ENCODE measurements around the gene SH2D4B.
"Not testable (repeated sequence)": the region's sequence is repeated elsewhere in the genome, so short reads cannot be mapped to it uniquely, and the experiment has no call there.

Gene SH2D4B

DNA sequence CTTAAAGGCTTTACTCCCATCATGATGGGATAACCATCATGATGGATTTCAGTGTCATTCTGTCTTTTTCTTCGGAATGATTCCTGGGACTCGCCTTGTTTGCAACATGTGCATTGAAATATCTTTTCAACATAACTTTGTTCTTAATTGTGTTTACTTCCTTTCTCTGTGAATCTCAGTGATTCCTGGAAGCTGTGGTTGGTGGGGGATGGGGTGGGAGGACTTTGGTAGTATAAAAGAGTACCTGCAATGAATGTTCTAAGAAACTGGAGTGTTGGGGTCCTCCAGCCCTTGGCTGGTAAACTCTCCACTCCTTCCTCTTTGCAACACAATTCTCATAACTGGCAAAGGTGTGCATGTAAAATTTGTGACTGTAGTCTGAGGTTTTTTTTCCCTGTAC is 11.5 kb upstream of the SH2D4B start:
- DNase-seq, result no peak

DNA sequence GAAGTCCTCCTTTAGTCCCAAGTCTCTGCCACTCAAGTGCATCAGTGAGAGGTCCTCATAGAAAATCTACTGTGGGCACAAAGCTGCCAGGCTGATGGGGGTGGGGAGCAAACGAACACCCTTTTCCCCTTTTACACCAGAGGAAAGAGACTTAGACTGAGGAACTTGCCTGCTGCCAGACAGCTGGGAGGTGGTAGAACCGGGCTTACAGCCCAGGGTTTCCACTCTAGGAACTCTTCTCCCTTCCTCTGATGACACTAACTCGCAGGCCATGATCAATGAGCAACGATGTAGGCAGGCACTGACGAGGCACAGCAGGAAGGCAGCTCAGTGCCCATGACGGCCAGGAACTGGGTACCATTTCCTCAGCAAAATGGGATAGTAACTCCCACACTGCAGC is 11.0 kb upstream of the SH2D4B start:
- no peak for DNase-seq

DNA sequence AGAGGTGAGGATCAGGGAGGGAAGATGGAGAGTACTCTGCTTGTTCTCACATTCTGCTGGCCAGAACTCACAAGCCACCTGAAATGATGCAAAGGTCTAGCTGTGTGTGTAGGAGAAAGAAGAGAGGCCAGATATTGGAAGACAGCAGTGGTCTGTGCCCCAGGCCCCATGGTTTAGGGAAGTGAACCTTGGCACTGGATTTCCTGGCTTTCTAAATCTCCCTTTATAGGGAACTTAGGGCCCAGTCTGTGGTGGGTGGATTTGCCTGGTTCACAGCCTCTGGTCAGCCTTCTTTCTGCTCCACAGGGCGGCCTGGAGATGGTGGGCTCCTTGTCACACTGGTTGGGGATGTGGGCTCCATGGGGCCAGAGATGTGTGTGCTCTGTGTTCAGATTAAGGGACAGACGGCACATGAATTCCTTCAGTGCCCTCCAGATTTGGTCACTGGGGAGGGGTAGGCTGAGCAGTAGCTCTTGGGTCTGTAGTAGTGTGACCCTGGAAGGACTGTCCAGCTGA is 9.5 kb upstream of the SH2D4B start:
- DNase-seq, result no peak

DNA sequence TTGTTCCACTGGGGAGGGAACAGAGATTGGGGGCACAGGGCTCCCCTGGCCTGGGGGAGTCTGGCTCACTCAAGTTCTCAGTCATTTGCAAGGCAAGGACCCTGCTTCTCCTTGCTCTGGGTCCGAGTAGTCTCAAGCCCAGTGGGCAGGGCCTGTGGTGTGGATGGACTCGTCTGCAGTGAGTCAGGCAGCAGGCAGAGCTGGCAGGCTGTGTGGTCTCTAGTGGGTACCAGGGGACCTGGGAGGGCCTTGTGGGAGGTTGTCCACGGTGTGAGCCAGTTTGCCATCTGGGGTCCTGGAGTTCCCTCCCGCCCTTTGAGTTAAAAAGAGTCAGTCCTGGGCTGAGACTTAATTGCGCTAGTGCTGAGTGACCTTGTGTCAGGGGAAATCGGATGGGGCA is 8.8 kb upstream of the SH2D4B start:
- DNase-seq, result no peak

DNA sequence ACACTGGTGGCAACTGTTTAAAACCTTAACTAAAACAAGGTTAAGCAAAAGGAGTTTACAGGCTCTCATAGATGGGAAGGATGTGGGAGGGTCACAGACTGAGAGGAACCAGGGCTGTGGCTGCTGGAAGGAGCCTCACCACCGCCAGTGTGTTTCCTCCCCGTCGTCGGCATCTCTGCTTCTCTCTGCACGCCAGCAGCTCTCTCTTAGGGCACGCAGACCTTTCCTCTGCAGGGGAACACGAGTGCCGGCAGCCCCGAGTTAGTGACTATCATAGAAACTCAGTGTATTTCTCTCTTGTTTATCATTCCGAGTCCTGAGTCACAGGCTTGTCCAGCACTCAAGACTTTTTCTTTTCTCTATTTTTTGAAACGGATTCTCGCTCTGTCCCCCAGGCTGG is 8.1 kb upstream of the SH2D4B start:
- no peak for DNase-seq

DNA sequence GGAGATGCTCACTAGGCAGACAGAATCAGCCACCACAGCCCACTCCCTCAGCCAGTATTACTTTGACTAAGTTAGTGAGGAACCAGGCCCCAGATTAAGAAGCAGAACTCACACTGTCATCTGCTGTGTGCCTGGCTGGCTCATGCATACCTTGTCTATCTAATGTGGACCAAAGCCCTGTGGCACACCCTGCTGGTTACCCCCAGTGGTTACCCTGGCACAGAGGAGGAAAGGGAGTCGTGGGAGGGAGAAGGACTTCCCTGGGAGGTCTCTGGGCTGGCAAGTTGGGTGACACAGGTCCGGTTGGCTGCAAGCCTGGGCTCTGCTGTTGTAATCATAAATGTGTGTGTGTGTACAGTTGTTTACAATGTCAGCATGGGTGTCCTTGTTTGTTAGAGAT is 7.5 kb upstream of the SH2D4B start:
- no peak for DNase-seq

DNA sequence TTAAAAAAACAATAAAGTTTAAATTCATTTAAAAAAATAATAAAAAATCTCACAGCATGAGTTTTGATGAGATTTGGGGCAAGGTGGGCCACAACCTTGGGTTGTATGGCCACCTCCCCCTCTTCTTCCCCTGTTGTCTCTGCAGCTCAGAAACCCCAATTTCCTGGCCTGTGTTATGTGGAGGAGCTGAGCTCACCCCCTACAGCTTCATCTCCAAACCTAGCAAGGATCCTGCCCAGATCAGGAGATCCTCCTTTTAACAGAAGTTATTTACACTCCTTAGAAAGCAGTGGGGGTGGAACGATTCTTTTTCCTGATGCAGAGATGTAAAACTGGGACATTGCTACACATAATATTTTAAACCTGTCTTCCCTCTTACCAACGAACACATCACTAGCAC is 6.9 kb upstream of the SH2D4B start:
- DNase-seq, result no peak

DNA sequence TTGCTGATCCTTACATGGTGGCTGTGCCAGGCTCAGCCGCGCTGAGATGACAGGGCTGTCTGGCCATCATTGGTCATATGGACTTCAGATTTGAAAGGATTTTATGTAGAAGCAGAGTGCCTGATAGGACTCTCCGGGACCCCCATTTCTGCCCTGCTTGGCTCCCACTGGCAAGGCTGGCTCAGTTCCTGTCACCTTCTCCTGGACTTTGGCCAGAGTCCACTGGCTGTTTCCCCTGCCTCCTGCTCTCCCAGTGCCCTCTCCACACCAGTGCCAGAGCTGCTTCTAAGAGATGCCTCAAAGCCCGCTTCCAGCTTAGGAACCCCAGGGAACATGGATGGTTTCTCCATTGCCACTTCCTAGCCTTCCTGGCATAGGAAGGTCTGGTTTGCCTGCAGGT is 5.1 kb upstream of the SH2D4B start:
- no peak for DNase-seq

DNA sequence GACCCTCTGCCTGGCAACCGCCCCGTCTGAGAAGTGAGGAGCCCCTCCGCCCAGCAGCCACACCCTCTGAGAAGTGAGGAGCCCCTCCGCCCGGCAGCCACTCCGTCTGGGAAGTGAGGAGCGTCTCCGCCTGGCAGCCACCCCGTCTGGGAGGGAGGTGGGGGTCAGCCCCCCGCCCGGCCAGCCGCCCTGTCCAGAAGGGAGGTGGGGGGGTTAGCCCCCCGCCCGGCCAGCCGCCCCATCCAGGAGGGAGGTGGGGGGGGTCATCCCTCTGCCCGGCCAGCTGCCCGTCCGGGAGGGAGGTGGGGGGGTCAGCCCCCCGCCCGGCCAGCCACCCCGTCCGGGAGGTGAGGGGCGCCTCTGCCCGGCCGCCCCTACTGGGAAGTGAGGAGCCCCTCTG is 3.6 kb upstream of the SH2D4B start:
- DNase-seq, result not testable (repeated sequence)

DNA sequence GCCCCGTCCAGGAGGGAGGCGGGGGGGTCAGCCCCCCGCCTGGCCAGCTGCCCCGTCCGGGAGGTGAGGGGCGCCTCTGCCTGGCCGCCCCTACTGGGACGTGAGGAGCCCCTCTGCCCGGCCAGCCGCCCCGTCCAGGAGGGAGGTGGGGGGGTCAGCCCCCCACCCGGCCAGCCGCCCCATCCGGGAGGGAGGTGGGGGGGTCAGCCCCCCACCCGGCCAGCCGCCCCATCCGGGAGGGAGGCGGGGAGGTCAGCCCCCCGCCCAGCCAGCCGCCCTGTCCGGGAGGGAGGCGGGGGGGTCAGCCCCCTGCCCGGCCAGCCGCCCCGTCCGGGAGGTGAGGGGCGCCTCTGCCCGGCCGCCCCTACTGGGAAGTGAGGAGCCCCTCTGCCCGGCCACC is 3.1 kb upstream of the SH2D4B start:
- not testable (repeated sequence) for DNase-seq

DNA sequence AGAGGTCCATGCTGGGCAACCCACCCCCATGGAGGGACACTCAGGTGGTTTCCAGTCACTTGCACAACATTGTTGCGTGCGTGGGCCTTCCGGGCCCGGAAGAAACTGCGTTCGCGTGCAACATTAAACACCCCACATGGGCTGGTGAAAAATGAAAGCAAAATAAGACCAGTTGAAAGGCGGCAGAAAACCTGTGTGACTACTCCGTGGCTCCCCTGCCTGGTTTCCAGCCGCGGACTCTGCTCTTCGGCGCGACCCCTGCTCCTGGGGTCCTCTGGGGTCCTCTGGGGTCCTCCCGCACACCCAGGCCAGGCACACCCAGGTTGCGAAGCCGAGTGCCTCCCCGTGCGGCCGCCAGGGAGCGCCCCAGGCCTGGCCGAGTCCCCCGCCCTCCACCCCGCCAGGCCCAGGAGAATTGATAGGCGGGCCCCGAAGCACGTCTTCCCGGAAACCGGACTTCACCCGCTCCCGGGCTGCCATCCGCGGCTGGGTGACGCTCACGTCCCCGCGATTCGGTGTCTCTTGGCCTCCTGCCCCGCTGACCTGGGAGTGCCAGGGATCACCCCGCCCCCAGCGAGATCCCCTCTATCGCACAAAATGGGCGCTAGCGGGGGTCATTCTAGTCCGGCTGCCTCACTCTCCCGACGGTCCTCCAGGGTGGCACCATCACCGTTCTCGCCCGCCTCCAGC is 1.9 kb upstream of the SH2D4B start:
- no peak for DNase-seq

DNA sequence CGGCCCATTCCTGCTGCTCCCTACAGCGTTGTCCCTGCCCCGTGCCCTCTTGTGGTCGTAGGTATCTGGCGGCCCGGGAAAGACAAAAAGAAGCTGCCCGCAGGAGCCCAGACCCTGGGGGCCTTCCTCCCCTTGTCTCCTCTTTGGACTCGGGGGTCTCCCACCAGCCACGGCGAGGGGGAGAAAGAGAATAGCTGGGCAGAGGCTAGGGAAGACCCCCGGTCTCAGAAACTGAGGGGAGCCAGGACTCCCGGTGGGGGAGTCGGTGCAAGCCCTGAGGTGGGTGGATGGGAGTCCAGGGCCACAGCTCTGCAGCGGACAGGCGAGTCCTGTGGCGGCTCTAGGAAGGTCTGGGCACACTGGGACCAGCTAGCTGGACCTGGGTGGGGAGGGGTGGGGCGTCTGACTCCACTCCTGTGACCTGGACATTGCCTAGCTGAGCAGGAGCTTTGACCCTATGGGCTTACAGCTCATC is 1.3 kb upstream of the SH2D4B start:
- no peak for DNase-seq

DNA sequence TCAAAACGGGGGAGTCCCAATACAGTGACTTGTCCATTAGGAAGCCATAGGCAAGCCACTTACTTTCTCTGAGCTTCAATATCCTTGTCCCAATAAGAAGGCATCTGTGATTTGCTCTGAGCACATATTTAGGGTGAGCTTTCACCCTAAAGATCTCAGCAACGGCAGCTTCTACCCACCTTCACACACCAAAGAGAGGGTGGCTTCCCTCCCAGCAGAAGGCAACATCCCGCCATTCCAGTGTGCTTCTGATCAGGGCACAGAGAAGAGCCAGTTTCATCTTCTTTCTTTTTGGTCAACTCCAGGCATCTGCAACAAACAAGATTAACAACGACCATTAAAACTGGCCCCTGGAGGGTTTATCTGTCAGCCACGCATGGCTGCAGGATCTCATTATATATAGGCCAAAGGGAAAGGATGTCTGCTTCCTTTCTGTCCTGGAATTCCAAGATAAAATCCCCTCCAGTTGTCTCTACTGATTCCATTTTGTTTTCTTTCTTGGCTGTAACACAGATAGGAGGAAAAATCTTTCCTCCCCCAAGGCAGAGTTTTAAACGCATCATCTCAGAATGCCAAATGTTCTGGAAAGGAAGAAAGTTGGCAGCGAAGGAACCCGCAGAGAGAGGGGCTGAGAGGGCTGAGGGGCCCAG is 491 bp upstream of the SH2D4B start:
- no peak for DNase-seq

DNA sequence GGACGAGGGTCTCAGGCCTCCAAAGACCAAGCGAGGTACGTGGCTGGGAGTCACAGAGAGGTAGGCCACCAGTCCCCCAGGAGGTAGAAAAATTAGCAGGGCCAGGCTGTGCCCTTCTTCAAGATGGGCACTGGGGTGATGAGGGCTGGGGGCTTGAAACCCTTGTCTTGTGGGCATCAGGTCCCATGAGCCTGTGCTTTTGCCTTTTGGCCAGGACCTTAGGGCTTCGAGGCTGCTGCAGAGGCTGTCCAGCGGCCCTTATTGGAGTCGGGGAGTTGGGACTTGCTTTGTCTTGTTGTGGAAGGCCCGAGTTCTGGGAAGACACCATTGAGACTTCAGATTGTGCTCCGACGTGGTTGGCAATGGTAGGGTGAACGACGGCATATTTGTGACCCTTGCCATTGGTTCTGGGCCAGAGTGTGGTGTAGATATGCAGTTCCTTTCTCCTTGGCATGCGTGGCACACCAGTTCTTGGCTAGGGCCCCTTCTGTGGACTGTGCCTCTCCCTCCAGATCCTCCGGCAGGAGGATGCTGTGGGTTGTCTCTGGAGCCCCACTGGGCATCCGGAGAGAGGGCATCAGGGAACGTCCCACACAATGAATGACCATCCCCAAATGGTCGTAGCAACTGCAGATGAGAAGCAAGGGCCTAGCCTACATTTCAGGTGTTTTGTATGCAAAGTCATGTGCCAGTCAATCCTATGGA is 931 bp downstream of the SH2D4B start:
- DNase-seq, result no peak

DNA sequence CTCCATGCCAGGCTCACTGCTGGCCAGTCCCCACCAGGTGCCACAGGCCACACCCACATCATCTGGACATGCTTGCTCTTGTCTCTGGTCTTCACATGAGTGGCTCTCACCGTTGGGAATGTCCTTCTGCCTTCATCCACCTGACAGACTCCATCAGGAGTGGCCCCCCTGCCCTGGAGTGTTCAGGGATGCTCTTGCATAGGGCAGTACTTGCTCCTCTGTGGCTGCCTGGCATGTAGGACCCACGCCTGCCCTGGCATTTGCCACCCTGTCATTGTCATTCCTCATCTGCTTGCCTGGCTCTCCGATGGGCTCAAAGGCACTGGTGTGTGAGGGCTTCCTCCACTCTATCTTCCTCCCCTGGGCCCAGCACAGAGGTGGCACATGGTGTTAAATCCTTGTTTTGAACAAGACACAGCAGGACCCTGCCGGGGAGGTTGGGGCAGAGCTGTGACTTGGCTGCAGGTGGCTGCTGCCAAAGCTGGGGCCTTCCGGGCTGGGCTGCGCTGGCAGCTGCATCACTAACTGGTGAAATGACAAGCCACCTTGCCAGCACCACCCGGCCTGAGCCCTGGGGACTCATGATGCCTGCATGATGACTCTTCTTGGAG is 1.8 kb downstream of the SH2D4B start:
- no peak for DNase-seq

DNA sequence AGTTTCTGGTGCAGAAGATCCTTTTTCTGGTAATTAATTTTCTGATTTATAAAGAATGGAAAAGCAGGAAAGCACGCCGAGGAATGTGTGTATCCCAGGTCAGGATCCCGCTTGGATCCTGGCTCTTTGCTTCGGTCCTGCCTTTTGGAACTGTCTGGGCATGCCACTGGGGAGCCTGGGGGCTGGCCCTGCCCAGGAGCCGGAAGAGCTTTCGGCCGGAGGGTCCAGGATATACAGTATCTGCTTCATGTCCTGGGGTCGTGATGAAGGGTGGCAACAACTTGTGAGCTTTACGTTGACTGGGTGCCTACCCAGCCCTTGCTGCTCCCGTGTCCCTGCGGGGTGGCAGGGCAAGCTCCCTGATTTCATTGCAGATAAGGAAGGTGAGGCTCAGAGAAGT is 2.4 kb downstream of the SH2D4B start:
- no peak for DNase-seq

DNA sequence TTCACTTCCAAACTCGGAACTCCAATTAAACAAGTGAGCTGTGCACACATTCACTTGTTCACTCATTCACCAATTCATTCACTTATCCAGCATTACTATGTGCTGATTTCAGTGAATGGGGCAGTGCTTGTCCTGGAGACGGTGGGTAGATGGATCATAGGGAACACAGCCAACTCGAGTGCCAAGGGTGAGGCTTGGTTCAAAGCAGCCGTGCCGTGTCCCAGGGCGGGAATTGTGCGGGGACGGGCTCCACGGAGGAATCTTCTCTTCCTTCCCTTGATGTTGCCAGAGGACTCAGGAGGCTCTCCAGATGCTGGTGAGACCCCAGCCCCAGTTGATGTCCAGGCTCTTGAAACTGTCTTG is 2.9 kb downstream of the SH2D4B start:
- DNase-seq, result no peak

DNA sequence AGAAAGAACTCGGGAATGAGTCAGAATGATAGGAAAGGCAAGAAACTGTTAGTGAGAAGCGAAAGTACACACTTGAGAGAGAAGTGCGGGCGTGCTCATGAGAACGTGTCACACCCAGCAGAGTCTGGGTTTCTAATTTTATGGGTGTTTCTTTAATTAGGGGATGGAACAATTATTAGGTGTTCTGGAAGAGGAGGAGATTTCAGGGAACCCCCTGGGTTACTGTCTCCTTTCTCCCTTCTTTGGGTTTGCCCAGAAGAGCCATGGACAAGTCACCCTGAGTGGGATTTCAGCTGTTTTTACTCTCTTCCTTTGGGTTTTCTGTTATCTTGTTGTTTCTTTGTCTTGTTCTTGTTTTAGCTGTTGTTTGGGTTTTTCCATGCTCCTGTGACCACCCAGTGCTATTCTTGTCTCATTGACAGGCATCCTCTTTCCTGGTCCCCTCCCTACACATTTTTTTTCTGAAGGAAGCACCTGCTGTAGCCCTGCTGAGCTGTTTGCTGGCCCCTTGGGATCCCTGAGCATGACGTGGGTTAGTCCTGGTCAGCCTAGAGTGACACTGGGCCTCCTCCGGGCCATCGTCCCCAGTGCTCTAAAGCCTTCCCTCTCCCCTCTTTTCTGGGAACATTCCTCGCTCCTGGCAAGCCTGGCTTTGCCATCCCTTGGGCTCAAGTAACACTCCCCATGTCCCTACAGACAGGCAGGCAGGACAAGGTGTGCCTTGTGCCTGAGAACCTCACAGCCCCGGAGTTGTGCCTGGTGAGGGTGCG is 3.5 kb downstream of the SH2D4B start:
- no peak for DNase-seq

DNA sequence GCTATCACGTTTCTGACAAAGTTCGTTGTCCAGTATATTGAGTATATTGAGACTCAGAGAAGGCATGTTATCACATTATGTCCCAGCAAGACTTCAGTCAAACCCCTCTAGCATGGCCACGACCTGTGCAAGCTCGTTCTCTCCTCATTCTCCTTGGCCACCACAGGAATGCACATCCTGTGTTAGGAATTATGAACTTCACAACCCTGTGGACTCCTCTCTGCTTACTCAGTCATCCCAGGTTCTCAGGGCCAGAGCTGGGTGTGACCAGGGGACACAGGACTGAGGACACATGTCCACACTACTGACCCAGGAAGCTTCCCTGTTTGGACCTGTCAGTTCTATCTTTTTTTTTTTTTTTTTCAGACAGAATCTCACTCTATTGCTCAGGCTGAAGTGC is 4.4 kb downstream of the SH2D4B start:
- no peak for DNase-seq

DNA sequence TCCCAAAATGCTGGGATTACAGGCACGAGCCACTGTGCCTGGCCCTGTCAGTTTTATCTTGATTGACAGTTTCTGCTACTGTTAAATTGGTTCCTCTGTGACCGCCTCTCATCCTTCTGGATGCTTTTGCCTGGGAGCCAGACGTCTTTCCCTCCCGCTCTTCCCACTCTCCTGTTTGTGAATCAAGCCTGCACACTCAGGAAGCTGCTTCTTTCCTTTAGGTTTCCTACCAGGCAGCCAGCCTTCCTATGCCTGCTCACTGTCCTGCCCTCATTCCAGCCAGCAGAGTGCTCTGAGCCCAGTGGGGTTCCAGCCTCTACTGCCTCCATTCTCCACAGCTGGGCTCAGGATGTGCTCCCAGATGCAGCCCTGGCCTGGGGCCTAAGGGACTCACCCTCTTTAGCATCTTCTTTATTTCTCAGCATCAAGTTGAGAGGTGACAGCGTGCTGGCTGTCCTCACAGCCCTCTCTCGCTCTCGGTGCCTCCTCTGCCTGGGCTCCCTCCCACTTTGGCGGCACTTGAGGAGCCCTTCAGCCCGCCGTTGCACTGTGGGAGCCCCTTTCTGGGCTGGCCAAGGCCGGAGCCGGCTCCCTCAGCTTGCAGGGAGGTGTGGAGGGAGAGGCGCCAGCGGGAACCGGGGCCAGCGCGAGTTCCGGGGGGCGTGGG is 5.1 kb downstream of the SH2D4B start:
- no peak for DNase-seq

DNA sequence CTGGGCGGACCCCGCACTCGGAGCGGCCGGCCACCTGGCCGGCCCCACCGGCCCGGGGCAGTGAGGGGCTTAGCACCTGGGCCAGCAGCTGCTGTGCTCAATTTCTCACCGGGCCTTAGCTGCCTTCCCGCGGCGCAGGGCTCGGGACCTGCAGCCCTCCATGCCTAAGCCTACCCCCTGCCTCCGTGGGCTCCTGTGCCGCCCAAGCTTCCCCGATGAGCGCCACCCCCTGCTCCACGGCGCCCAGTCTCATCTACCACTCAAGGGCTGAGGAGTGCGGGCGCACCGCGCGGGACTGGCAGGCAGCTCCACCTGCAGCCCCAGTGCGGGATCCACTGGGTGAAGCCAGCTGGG is 5.6 kb downstream of the SH2D4B start:
- DNase-seq, result not testable (repeated sequence)

DNA sequence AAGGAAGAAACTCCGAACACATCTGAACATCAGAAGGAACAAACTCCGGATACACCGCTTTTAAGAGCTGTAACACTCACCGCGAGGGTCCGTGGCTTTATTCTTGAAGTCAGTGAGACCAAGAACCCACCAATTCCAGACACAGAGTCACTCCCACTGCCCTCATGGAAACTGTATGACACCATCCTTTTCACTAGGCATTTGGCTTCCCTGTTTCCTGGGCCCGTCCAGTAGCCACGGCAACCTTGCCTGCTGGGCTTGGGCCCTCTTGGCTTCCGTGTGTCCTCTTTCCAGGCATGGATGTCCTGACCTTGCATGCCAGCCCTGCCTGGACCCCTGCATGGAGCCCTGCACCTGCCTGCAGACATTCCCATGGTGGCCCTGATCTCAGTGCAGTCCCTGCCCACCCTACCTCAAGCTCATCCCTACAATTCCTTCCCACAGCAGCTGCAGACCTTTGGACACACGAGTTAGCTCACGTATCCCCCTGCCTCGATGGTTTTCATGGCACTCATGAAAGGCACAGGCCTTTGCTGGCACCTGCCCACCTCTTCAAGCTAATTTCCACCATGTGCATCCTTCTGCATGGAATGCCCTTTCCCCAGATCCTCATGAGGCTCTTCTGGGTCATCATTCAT is 6.7 kb downstream of the SH2D4B start:
- no peak for DNase-seq

Data from GF-D8 (cell line).